GM18505 (cell line): ENCODE data around the gene SLCO2A1.

ENCODE experiments used
- ATAC-seq: cut with Tn5 transposase; IDR thresholded peaks from one replicate; pipeline ENCODE4 v1.9.1; 2021; ENCODE audit not compliant: unreplicated experiment
- POLR2A ChIP-seq: IDR thresholded peaks from 4 replicates; pipeline ENCODE4 v1.6.1; 2011; ENCODE audit warnings: borderline replicate concordance; ENCODE audit not compliant: insufficient read depth, insufficient read length; ENCODE audit errors: extremely low read depth

SLCO2A1 gene

DNA sequence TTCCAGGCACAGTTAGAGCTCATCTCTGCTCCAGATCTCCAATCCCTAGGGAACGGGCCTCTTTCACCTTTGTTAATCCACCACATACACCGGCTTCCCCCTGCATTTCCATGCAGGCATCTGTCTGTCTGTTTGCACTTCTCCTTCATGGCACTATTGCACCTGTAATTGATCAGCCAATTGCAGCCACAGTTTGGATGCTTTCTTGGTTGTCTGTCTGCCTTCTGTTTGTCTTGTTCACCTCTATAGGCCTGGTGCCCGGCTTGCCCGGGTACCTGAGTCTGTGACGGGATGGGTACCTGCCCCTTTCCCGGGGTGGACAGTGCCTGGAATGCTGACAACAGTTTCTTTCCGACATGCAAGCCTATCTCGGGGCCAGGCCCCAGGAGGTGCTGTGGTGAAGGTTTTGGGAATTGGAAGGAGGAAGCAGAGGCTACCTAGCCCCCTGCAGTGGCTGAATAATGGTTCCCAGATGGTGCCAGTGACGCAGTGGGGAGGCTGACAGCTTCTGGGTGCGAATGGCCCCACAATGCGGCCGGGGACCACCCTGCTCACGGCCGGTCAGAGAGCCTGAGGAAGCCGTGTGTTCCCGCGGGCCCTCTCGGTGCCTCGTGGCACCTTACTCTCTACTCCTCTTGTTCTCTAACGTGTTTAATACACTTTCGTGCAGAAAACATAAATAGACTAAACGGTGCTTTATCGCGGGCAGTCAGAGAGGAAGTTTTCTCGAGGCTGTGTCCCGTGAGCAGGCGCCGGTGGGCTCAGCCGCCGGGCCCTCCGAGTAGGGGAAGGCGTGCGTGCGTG lies 102.8 kb downstream of the SLCO2A1 start:
- ATAC-seq, result no peak
- no peak for TF ChIP-seq POLR2A

DNA sequence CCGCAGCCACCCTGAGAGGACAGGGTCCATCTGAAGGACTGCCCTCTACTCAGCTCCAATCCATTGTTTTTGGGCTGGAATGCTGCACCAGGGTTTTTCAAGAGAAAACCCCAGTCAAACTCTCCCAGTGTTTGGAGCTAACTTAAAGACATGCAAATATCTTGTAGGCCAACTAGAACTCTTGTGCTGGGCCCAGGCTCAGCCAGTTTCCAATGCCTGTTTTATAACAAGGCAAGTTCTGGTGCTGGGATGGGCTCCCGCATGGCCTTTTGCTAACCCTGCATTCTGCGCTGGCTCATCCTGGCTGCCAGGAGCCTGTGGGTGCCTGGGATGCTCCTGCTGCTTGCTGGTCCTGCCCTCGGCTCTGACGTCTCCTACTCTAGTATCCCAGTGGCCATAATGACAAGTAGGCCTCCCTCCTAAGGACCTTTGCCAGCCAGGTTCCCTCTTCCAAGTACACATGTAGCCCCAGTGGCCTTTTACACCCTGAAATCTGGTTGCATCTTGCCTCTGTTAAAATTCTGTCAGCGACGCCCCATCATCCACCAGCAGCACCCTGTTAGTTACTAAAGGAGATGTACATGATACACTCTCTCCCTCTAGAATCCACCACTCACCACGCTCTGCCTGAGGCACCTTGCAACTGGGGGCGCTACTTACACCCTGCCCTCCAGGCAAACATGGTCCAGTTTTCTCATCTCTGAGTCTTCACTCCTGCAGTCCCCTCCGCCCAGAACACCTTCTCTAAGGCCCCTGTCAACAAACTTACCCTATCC lies 103.6 kb downstream of the SLCO2A1 start:
- ATAC-seq, result no peak
- TF ChIP-seq POLR2A, result no peak

DNA sequence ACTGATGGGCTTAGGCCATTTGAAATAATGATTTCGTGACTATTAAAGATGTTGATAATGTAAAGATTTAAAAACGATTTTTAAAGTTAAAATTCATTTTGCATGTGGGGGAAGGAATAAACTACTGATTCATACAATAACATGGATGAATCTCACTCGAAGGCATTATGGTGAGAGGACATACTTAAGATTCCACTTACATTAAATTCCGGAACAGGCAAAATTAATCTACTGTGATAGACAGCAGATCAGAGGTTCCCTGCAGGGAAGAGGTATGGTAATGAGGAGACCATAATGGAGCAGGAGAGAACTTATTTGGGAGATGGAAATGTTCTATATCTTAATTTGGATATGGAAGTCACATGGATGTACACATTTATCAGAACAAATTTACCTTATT lies 105.7 kb downstream of the SLCO2A1 start:
- no peak for ATAC-seq
- TF ChIP-seq POLR2A, result no peak

DNA sequence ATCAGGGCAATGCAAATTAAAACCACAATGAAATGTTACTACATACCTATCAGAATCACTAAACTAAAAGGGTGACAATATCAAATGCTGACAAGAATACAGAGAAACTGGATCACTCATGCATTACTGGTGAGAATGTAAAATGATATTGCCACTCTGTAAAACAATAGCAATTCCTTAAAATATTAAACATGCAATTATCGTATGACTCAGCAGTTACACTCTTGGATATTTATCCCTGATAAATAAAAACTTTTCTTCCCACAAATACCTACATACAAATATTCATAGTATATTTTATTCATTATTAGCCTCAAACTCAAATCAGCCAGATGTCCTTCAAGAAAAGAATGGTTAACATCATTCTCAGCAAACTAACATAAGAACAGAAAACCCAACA lies 108.1 kb downstream of the SLCO2A1 start:
- no peak for TF ChIP-seq POLR2A
- no peak for ATAC-seq

DNA sequence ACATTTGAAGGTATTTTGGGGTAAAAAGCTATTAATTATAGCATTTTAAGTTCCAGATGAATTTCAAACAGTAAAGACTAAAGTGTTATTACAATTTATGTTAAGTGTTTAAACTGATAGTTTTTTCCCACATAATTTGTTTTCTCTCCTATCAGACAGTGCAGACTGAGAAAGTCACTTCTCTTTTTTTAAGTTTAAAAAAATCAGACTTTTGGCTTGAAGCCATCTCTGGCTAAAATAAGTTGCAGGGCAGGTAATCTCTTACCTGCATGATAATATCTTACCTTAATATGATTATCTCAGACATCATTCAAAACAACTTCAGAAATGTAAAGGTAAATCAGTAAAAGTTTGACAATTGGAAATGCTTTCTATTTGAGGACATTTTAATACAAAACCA lies 112.6 kb downstream of the SLCO2A1 start:
- TF ChIP-seq POLR2A, result no peak
- no peak for ATAC-seq

DNA sequence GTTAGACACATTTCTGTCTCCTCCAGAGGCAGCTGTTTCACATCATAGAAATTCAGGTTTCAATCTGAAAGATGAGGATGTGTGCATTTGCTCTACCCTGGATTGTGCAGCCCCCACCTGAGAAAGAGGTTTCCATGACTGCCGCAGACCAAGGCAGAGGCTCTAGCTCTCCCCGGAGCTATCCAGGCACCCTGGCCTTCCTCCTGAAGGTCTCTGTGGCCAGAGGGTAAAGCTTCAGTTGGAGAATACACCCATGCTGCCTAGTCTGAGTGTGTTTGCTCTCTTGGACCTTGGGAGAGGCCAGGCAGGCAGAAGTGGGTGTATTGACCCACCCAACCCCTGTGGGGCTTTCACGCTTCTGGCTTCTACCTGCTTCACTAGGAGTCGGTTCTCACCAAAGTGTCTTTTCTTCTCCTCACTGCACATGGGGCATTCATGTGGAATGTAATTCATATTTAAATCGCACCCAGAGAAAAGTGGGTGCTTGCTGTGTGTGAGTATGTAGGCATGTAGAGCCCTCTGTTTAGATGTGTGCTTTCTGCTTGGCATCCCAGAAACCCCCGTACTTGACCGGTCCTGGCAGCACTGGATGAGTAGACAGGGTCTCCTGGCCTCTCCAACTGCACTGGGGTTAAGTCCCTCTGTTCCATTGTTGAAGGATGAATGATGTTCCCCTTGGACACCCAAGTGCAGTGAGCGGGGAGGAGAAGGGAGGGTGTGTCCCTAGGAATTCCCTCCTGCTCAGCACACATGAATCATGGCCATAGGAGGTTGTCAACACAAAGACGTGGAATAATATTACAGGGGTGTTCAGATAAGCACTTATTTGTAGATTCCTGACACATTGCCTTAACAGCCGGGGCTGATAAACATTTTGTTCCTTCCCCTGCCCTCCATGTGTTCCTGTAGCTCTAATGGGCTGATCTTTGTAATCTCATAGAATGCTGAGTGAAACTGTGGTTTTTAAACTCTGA lies 113.8 kb downstream of the SLCO2A1 start:
- TF ChIP-seq POLR2A, result no peak
- no peak for ATAC-seq

DNA sequence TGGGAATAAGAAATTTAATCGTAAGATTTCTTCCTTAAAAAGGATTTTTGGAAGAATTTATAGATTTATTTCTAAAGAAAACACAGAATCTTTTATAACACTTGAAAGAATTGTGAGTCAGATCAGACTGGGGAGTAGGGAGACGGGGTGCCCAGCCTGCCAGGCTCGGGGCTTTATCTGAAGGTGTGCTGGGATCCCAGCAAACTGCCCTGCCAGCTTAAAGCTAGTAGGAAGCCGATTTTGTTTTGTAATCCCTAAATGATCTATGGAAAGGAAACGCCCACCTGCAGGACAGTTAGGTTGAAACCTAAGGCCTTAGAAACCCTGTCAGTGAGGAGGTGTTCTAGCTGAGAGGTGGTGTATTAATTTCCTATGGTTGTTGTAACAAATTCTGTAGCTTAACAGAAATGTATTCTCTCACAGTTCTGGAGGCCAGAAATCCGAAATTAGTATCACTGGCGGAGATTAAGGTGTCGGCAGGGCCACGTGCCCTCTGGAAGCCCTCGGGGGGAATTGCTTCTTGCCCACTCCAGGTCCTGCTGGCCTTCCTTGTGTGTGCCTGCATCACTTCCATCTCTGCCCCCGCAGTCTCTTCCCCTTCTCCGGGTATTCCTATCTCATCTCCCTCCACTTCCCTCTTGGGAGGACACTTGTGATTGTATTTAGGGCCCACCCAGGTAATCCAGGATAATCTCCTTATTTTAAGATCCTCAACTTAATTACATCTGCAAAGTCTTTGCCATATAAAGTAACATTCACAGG lies 114.7 kb downstream of the SLCO2A1 start:
- ATAC-seq, result no peak
- no peak for TF ChIP-seq POLR2A

DNA sequence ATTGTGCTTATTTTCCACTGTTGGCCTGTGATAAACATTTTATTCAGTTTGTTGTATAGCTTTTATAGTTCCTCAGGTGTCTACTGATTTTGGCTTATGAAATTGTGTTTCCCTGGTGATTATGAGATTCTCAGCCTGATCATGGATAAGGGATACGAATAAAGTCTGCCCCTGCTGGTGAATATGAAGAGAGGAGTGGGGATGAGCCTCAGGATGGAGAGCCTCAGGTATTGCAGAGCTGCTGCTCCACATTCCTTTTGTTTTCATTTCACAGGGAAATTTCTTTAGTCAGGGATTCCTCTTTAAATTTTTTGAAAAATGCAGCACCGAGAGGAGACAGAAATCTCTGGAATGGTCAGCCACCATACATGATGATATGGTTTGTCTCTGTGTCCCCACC lies 119.3 kb downstream of the SLCO2A1 start:
- no peak for ATAC-seq
- TF ChIP-seq POLR2A, result no peak

DNA sequence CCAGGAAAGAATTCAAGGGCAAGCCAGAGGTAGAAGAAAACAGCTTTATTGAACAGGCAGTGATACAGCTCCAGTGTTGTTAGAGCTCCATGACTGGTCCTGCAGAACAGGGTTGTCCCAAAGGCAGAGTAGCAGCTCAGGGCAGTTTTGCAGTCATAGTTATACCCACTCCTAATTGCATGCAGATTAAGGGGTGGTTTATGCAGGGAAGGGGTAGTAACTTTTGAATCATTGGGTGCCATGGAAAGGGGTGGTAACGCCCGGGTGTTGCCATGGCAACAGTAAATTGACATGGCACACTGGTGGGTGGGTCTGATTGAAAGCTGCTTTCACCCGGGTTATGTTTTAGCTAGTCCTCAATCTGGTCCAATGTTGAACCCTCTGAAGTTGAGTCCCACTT lies 124.3 kb downstream of the SLCO2A1 start:
- no peak for ATAC-seq
- no peak for TF ChIP-seq POLR2A

DNA sequence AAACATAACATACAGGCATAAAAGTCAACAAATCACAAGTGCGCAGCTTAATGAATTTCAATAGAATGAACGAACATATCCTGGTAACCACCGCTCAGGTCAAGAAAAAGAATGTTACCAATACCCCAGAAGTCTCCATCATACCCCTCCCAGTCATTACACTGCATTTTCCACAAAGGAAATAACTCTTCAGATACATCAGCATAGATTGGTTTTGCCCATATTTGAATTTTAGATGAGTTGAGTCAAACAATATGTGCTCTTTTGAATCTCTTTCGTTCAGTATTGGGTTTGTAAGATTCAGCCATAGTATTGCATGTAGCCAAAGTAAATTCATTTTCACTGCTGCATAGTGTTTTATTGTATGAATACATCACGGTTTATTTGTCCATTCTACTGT lies 127.9 kb downstream of the SLCO2A1 start:
- no peak for TF ChIP-seq POLR2A

DNA sequence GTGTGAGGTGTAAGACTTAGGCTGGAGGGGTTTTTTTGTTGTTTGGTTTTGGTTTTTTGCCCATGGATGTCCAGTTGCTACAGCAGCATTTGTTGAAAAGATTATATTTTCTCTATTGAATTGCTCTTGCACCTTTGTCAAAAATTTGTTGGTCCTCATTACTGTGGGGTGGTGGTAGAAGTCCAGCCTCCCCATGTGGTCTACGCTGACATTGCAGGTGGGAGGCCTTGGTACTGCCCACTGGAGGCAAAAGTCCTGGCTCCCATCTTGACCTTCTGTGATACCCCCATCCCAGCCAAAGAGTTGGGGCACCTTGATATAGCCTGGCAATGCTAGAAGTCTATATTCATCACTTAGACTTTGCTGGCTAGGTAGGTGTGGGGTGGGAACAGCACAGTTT lies 128.6 kb downstream of the SLCO2A1 start:
- no peak for TF ChIP-seq POLR2A
- no peak for ATAC-seq

More for the DNA sequence above, 127.9 kb downstream of the SLCO2A1 start:
- ATAC-seq, result no peak

DNA sequence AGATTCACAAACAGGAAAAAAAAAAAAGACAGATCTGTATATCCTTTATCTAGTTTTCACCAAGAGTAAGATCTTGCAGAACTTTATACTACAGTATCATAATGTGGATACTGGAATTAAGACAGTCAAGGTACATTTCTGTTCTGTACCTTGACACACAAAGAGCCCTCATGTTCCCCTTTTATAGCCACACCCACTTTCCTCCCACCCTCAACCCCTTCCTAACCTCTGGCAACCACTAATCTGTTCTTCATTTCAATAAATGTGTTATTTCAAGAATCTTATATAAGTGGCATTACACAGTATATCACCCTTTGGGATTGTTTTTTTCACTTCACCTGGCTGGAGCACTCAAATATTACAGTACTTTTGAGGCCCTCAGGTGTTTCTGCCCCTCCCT lies 130.4 kb downstream of the SLCO2A1 start:
- TF ChIP-seq POLR2A, result no peak
- no peak for ATAC-seq
